Midbrain (tissue), 1 donor: ENCODE measurements around the gene CNP.
"Not testable (repeated sequence)": the region's sequence is repeated elsewhere in the genome, so short reads cannot be mapped to it uniquely, and the experiment has no call there.

Source experiments
- DNase-seq: peaks from one replicate; lab custom pipeline; 2025; lab: John Stamatoyannopoulos, UW

Gene CNP

DNA sequence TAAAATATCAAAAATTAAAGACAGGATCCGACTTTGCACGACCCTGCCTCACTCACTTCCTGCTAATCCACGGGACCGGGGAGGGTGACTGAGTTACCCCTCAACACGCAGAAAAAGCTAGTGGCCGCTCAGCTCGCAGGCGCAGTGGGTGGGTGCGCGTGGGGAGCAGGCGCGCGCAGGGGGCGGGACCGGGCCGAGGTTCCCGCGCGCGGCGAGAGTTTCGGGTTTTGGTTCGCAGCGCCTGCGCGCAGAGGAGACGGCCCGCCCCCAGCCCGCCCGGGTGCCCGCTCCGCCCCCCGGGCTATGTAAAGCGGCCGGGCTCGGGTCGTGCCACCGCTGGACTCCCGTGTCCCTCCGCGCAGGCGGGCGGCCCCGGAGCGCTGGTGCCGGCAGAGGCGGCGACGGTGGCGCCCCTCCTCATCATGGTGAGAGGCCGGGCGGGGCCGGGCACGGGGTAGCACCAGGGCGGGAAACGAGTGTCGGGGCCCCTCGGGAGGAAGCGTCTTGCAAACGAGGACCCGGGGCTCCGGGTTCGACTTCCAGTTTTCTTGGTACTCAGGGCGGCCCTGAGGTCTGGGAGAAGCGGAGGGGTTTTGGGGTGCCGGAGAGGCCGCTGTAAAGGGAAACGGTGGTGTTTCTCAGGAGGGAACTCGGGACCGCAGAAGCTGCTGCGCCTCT, at the start of gene CNP:
Gene CNP (plus strand): TSS at position 333 of the 678 bp plus-strand sequence. CDS start 90 bp downstream, at position 423.
- peak; percentile 95 for DNase-seq

GRCh38 chr17:41917192-41917591, 49.4 kb upstream of the CNP start:
- no peak for DNase-seq

DNA sequence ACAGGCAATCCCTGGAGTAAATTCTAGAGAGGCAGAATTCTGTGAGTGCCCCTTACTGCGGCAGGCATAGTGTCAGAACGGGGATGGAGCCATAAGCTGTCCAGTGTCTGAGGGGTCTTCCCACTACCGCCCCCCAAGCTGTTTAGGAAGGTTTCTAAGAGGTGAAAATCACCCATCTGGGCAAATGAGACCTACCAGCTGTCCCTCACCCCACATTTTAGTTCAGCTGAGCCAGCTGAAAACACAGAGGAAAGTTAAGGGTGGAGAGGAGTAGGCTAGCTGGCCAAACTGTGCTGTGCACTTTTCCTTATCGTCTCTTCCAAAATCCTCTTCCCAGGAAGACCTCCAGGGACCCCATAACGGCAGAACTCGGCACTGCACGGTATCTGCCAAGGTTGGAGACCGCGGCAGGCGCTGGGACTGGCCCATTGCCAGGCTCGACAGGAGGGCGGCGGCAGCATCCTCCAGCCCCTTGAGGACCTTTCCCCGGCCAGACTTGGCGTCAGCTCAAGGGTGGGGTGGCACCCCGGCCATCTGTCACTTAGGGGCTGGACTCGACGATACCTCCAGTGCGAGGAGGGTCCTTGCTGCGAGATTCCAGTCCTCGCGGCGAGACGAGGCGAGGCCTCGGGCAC, 48.8 kb upstream of the CNP start:
- no peak for DNase-seq

DNA sequence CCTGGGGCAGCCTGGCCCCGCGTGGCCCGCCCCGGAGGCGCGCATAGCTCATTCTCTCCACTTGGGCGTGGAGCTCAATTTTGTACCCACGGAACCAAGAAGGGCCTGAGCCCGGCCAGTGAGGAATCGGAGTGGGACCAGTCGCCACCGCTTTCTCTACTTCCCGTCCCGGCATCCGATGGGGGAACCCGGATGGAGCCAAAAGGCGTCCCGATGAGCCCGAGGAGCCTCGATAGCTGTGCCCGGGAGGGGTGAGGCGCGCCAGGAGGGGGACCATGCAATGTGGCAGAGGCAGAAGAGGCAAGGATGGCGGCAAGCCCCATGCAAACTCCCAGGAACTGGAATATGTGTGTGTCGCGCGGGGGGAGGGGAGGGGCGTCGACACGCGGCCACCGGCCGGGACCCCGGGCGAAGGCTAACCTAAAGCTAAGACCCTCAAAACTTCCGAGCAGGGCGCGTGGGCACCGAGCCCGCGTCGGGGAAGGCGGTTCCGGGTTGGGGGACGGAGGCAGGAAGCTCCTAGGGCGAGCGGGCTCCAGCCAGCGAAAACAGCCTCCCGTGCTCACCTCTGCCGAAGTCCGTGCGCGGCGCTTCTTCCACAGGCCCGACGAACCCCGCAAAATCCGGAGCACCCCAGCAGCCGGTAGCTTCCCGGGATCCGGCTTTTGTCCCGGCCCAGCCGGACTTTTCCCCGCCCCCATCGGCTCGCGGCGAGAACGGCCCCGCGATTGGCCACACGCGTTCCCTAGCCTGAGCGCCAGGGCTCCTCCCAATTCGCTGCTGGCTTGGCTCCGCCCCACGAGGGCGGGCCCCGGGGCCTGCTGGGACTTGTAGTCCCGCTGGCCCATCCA, 48.1 kb upstream of the CNP start, which contains the start of gene ACLY:
Gene ACLY (minus strand): TSS at position 638 of the 851 bp plus-strand sequence. CDS start 5,078 bp downstream, outside the sequence.
- DNase-seq = peak; percentile 99

DNA sequence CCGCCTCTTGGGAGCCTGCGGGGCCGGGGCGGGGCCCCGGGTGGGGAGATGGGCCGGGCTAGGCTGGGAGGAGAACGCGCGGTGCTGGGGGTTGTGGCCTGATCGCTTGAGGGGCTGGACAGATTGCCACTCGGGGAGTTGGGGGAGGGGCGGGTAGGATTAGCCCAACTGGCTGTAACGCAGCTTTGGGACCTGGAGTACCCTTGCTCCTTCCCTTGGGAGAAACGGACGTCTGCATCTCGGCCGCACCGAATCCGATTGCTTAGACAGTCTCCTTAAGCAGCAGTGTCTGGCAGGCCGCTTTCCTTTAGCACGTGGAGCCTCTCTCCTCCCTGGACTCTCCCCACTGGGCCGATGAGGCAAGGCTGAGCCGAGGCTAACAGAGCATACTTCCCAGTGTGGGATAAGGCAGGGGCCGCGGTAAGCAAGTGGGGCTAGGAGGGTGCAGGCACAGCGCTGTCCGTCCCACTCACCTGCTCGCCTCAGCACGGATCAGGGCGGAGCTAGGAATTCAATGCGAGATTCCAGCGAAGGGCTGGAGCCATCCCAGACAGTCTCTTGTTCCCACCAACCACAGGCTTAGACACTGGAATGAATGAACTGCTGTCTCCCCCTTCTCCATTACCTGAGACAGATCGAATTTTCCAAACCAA, 47.3 kb upstream of the CNP start:
- DNase-seq = peak; percentile 54

GRCh38 chr17:41919840-41920579, 46.6 kb upstream of the CNP start:
- DNase-seq = no peak

DNA sequence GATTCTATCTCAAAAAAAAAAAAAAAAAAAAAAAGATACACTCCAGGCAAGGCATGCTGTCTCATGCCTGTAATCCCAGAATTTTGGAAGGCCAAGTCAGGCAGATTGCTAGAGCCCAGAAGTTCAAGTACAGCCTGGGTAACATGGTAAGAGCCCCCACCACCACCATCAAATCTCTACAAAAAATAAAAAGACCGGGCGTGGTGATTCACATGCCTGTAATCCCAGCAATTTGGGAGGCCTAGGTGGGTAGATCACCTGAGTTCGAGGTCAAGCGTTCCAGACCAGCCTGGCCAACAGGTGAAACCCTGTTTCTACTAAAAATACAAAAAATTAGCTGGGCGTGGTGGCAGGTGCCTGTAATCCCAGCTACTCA, 46.0 kb upstream of the CNP start:
- no peak for DNase-seq

GRCh38 chr17:41925991-41926590, 40.5 kb upstream of the CNP start:
- no peak for DNase-seq

DNA sequence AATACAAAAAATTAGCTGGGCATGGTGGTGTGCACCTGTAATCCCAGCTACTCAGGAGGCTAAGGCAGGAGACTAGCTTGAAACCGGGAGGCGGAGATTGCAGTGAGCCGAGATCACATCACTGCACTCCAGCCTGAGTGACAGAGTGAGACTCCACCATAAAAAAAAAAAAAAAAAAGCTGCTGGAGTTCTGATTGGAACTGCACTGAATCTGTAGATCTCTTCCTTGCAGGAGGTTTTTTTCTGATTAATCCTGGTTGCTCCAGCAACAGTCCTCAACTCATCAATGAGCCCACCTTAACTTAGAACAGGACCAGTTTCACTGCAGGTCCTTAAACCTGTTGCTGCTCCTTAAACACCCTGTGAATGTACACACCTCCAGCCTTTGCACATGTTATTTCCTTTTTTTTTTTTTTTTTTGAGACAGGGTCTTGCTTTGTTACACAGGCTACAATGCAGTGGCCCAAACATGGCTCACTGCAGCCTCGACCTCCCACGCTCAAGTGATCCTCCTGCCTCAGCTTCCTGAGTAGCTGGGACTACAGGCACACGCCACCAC, 37.8 kb upstream of the CNP start:
- no peak for DNase-seq

- DNase-seq = peak; percentile 95
Observed at GRCh38 chr17:41930009-41930832, 36.4 kb upstream of the CNP start, which contains the start of gene ODAD4. ODAD4 (plus strand) TSS chr17:41930617; CDS start chr17:41930724, 107 bp downstream.

DNA sequence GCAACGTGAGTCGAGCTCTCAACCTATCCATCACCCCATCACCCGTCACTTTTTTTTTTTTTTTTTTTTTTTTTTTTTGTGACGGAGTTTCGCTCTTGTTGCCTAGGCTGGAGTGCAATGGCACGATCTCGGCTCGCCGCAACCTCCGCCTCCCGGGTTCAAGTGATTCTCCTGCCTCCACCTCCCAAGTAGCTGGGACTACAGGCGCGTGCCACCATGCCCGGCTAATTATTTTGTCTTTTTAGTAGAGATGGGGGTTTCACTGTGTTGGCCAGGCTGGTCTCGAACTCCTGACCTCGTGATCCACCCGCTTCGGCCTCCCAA, 35.8 kb upstream of the CNP start:
- not testable (repeated sequence) for DNase-seq

- DNase-seq = not testable (repeated sequence)
Observed at GRCh38 chr17:41931715-41932114, 34.9 kb upstream of the CNP start.

GRCh38 chr17:41932816-41933389, 33.7 kb upstream of the CNP start:
- DNase-seq = no peak

DNA sequence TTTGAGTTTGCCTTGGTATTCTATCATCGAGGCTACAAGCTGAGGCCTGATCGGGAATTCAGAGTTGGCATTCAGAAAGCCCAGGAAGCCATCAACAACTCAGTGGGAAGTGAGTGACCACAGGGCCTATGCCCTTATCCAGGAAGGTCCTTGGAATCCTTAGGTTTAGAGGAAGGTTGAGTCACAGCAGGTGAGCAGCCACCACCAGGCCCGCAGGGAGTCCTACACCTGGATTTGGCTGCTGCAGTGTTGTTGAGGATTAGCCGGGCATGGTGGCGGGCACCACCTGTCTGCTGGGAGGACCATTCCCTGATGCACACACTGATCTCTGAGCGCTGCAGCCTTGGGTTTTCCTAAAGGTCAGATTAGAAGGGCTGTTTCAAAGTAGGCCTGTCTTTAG, 31.0 kb upstream of the CNP start:
- no peak for DNase-seq

DNA sequence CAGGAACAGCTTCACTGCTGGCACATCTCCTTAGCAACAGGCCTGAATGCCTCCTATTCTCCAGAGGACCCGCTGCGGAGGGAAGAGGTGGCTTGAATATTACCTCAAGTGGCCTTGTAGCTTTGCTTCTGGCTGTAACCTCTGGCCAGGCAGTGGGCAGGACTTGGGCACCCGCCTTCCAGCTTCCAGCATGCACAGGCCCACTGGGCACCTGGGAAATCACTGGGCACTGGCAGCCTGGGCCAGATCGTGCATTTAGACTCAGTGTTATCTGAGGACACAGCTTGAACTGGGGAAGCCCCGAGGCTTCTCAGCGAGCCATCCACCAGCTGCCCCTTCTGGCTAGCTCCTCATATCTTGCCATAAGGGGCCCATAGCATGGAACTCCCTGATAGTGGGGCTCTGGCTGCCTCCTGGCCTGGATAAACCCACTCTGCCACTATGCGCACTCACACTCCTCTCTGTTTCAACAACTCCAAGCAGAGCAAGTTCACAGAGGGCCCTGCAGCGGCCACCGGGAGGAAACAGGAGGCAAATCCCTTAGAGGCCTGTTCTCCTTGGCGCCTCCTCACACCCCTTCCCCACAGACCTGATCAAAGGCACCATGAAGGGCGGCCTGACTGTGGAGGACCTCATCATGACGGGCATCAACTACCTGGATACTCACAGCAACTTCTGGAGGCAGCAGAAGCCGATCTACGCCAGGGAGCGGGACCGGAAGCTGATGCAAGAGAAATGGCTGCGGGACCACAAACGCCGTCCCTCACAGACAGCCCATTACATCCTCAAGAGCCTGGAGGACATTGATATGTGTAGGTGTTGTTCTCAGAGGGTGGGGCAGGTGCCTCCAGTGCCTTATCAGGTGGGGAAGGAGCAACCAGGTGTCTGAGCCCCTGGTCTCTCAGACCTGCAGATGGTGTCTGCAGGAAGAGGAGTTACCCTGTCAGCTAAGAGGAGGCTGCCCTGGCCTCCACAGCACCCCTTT, 28.3 kb upstream of the CNP start:
- DNase-seq = no peak

GRCh38 chr17:41939044-41939692, 27.4 kb upstream of the CNP start:
- DNase-seq = no peak

GRCh38 chr17:41939693-41940090, 26.9 kb upstream of the CNP start:
- no peak for DNase-seq

DNA sequence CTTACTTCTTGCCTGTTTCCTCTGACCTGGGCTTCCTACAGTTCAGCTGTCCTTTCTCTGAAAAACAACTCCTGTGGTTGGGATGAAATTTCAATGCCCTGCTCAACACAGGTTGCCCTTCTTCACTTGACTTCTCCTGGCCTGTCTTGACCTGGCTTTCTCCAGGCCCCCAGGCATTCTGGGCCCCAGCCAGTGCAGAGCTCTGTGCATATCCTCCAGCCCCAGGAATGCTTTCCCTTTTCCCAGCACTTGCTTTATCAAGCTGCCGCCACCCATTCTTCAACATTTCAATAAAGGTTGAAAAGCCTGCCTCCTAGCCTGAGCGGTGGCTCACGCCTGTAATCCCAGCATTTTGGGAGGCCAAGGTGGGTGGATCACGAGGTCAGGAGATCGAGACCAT, 25.4 kb upstream of the CNP start:
- no peak for DNase-seq
